HG02852 (cell line): ENCODE results near the gene TMEM183A.

Source experiments
- ATAC-seq: cut with Tn5 transposase; IDR thresholded peaks from one replicate; pipeline ENCODE4 v1.9.1; 2021; ENCODE audit warnings: mild to moderate bottlenecking, moderate library complexity; ENCODE audit not compliant: unreplicated experiment

TMEM183A gene

DNA sequence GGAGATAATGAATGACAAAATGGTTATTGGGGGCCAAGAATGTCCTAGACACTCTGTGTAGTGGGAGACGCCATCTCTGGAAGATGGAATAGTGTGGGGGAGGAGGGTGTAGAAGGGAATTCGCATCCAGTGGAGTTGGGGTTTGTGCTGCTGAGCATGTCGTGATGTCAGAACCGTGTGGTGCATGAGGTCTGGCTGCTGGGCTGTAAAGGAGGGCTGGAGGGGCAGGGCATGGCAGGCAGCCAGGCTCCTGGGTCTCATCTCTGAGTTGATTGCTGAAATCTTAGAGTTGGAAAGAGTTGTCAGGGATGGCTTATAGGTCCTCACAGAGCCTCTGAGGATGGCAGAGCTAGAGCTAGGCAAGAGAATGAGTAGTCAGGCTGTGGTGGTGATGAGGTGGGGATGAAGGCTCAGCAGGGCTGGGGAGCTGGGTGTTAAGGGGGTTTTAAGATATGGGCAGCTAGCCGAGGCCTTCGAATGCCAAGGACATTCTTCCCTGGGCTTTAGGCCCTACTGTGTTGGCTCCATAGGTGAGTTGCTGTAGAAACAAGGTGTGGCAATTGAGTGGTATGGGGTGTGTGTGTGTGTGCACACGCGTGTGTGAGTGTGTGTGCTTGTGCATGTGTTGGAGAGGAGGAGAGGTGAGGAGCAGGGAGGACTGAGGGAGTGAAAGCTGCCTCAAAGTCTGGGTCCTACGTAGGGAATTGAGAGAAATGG lies 21.1 kb downstream of the TMEM183A start:
- ATAC-seq = no peak

DNA sequence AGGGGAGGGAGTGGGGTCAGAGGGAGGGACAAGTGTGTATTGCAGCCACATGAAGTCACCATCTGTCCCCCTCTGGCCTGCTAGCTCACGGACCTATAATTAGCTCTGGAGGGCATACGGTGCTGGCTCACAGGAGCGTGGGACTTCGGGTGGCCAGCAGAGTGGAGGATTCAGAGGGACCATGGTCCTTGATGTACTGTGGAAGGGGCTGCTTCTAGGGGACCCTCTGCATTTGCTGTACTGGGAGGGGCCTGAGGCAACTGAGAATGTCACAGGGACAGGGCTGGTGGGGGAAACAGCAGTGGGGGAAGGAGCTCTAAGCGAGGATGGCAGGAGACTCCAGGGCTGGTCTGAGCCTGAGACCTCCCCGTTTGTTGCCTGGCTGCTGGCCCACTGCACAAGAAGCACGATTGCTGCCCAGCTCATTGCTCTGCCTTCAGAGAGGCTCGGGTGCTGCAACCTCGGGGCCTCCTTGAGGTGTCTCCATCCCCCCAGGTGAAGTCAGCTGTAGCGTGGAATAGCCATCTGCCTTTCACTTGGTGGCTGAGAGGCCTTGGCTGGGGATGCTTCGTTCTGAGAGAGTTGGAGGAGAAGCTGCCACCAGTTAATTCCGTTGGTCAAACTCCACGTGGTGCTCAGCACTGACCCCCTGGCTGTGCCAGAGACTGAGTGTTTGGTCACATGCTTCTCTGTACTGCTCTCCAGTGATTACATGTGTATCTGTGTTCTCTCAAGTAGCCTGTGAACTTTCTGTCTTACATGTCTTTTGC lies 21.8 kb downstream of the TMEM183A start:
- ATAC-seq = no peak

DNA sequence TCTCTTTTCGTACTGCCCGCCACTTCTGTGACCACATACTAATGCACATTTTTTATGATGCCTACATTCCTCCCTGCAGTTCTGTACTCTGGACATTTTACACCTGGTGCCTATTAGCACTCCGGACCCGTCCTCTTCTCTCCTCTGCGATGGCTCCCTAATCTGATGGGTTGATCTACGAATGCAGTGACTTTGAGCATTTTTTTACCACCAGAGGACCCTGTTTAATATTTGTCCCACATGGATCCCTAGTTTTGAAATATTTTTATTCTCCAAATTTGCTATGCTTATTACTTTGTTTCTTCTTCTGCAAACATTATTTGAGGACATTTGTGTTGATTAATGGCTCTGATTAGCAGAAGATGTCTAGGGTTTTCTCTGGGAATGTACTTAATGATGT lies 24.3 kb downstream of the TMEM183A start:
- ATAC-seq = no peak

DNA sequence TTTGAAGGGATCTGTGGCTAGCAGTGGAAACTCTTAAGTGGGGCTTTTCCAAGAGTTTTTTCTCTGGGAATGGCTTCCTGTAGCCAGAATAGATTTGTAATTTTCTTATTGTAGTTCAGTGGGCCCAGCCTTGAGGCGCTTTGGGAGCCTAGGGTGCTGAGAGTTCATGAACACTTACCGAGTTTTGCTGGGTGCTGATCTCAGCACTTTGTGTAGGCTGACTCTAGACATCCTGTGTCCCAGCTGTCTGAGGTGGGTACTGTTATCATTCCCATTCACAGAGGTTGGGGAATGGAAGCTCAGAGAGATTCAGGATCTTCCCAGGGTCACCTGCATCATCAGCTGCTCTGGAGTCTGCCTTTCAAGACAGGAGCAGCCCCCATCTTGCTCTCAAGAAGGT lies 26.1 kb downstream of the TMEM183A start:
- ATAC-seq = no peak

DNA sequence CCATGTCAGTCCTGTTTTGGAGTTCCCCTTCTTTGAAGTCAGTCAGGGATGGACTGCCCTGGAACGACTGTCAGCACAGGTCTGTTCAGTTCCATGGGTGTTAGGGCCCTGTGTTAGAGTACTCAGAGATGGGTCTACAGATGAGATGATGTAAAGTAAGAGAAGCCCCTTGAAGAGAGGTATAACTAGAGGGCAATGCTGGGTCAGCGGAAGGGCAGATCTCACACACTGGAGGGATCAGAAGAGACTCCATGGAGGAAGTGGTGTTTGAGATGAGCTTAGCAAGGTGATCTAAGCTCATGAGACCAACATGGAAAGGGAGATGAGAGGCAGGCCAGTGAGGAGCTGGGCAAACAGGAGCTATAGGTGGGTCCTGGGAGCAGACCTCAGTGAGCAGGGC lies 26.7 kb downstream of the TMEM183A start:
- ATAC-seq = no peak

DNA sequence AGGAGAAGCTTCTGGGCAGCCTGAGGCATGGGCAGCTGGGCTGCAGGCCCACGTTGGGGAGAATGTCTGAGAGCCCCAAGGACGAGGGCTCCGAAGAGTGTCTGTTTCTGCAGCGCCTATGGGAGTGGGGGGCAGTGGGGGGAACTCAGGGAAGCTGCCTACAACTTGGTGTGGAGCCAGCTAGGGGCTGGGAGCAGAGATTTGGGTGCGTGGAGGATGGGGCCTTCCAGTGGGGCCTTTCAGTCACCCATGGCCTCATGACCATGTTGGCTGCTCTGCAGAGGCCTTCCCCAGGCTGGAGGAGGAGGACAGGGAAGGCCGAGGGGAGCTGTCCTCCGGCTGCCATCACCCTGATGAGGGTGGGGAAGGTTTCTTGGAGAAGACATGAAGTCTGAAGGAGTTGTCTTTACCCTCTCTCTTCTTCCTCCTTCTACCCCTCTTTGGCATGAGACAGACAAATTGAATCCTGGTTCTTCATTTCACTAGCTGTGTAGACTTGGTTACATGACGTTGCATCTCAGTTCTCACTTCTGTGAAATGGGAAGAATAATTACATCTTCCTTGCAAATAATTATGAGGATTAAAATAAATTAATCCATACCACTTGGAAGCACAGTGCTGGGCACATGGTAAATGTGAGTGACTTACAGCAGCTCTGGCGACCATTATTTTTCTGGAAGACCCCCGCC lies 27.4 kb downstream of the TMEM183A start:
- no peak for ATAC-seq

DNA sequence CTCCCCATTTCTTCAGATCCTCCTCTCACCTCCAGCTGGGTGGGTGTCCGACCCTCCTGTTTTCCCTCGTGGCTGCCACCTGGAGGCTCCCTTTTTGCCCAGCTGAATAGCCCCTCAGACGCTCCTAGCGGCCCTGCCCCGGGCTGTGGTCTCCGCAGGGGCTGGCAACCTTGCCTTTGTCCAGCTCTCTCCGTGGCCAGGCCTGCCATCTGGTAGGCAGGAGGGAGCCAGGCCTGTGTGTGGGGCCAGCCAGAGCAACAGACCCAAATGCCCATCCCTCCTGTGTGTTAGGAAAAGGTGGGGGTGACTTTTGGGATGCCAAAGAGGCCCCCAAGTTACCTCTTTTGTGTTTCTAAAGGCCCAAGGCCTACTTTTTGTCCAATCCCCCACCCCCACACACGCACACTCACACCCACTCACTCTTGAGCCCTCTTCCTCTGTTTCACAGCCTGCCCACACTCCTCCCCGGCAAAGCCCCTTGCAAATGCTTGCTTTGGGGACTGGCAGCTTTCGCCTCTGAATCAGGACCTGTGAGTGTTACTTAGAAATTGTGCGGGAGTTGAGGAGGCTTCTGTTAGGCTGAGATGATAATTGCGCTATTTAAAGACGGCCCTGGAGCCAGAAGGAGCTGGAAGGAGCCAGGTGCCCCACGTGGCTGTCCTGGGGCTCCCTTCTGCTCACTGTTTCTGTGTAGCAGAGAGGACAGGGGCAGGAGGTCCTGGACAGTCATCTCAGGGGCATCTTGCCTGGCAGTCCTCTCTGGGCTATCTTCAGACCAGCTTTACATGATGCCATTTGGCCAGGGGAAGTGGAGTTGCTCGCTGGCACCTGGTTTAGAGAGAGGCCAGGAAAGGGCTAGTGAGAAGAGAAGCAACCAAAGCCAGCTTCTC lies 28.2 kb downstream of the TMEM183A start:
- ATAC-seq = no peak

DNA sequence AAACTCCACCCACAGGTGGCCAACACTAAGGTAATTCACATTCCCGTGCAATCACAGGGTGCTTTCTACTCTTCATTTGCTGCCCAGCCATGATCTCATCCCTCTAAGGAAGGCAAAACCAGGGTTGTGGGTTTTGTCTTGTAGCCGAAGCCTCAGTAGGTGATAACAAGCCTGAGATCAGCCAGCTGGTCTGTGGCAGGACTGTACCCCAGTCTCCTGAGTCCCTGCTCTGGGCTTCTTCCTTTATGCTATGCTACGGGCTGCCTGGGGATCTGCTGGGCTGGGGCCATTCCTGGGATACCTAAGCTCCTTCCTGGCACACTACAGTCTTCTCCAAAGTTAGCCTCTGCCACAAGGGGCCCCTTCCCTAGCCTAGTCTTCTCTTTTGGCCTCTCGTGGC lies 29.0 kb downstream of the TMEM183A start:
- ATAC-seq = no peak

DNA sequence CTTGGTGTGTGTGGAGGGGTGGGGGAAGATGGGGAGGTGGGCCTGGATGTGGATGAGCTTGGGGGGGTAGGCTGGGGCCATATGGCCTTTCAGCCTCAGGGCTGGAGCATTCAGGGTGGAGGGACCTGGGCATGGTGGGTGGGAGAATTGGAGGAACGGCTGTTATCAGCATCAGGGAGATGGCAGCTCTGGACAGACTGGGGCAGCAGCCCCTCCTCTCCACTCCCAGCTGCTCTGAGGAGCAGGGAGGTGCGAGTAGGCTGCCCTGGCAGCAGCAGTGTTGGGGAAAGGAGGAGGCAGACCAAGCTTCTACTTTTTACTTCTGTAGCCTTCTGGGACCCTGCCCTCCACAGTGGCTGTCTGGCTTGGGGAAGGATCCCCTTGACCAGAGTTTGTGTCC lies 29.4 kb downstream of the TMEM183A start:
- no peak for ATAC-seq

DNA sequence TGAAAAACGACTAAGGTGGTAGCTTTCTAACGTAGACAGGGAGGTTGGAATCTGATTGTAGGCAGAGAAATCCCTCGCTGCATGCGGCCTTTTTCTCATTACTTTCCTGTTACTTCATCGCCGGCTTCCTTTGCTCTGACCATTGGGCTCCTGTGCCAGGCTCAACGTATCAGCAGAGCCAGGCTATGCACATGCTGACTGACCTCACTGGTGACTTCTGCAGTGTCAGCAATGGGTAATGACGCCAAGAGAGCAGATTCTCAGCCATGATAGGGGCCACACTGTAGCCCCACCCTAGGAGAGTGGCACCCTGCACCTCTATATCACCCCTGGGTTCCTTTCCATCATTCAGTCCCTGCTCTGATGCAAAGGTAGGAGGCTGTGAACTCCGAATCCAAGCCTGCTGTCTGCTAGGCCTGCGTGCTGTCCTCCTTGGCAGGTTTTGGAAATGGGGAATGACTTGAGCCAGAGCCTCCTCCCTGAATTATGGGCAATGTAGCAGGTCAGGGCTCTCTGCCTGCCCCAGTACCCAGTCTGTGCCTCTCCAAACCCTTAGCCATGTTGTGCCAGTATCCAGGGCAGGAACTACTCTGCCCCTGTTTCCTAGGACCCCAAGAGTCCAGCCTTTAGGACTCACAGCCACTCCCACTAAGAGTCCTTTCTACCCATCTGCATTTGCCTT lies 30.5 kb downstream of the TMEM183A start:
- ATAC-seq = no peak

DNA sequence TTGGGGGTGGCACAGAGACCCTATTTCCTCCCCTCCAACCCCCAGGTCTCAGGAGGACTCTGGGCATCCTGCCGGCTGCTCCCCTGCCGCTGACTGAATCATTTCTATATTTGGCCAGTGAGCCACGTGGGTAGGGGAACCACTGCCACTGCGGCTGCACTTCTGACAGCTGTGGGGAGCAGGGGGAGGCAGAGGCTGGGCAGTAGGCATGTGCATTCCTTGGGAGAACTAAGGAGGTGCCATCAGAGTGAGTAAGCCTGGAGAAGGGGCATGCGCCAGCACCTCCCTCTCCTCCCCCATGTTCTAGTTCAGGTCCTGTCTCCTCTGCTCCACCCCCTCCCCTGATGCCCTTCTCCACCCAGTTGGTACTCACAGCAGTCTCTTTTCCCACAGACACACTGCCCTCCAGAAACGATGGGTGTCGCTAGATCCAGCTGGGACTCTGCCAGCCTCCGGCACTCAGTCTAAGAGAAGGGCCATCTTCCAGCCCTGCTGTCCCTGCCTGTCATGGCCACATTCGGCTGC lies 31.1 kb downstream of the TMEM183A start:
- ATAC-seq = no peak

DNA sequence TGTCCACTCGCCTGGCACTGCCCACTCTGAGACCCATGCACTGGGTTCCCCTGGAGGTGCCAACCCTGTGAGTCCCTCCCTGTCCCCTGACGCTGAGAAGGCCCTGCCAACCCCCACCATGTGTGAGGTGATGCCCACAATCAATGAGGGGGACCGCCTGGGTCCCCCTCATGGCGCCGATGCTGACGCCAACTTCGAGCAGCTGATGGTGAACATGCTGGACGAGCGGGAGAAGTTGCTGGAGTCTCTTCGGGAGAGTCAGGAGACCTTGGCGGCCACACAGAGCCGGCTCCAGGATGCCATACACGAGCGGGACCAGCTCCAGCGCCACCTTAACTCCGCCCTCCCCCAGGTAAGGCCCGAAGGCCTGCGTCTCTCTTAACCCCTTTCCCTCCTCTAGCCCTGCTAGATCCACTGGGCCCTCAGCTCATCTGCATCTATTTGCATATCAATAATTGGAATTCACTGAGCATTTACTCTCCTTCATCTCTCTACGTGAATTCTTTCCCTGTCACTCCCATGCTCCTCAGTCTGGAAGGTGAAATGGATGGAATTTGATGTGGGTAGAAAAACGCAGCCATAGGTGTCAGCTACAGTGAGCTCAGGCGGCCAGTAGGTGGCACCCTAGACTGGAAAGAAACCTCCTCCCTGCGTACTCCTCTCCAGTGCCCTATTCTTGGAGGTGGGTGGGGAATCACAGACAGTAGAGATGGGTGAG lies 31.9 kb downstream of the TMEM183A start:
- ATAC-seq = peak; percentile 66

DNA sequence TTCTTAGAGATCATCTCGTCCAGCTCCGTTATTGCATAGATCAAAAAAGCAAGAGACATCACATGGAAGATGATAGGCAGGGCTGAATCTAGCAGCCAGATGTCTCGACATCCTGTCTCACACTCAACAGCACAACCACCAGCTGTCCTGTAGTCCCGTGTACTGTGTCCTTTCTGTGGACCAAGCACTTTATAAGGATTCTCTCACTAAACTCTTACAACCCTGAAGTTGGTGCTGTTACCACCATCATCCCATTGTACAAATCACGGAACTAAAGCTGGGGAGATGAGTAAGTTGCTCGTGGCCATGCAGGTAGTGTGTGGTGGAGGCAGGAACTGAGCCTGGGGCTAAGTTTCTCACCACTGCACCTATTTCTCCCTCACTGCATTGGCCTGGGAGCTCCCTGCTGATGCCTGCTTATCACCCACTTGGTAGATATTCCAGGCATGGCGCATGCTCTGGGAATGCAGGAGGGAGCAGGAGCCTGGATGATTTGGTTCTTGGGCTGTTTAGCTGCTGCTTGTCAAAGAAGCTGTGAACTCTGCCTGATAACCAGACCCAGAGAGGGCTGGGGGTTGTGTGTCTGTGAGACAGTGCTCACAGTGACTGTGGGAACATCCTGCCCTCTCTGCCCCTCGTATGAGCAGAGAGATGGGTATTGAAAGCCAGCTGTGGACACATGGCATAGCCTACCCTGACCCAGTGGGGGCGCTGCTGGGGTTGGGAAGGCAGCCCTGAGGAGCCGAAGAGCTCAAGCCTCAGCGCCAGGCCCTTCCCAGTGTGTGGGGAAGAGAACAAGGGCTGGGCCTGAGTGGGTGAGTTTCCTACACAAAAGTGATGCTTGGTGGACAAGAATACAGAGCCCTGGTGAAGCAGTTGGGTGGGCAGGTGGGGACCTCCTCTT lies 32.7 kb downstream of the TMEM183A start:
- no peak for ATAC-seq

DNA sequence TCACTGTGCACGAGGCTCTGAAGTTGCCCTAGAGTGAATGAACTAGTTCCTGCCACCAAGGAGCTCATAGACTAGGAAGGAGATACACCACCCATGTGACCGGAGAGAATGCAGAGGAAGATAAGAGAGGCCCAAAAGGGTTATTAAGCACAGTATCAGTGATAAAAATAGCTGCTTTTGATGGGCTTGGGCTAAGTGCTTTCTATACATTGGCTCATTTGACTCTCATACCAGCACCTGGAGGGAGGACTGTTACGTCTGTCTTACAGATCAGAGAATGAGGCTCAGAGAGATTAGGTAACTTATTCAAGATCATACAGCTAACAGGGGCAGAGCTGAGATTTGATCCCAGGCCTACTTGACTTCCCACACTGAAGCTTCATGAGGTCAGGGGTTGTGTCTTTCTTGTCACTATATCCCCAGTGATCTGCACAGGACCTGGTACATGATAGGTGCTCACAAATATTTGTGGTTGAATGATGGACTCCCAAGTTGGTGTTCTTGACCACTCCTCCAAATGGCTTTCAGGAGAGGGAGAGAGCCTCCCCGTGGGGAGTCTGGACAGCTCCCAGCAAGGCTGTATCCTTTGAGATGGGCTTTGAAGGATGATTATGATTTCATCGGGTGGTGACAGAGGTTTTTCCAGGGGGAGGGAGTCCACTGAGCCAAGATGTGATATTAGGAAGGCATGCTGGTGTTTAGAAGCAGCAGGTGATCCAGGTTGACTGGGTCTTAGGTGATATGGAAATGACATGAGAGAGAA lies 33.5 kb downstream of the TMEM183A start:
- ATAC-seq = no peak

DNA sequence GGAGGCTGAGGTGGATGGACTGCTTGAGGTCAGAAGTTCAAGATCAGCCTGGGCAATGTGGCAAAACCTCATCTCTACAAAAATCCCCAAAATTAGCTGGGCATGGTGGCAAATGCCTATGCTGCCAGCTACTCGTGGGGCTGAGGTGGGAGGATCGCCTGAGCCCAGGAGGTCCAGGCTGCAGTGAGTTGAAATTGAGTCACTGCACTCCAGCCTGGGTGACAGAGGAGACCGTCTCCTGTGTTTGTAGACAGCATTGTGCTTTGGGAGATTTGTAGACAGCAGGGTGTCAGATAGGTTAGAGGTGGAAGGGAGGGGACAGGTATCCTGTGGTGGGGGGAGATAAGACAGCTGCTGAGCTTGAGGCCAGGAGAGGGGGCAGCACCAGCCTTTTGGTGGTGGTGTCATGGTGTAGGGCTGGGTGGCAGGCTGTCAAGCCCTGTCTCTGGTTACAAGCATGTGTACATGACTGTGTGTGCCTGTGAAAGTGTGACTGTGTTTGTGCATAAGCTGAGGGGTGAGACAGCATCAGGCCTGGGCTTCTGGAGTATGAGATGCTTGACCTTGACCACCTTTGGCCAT lies 34.3 kb downstream of the TMEM183A start:
- no peak for ATAC-seq

DNA sequence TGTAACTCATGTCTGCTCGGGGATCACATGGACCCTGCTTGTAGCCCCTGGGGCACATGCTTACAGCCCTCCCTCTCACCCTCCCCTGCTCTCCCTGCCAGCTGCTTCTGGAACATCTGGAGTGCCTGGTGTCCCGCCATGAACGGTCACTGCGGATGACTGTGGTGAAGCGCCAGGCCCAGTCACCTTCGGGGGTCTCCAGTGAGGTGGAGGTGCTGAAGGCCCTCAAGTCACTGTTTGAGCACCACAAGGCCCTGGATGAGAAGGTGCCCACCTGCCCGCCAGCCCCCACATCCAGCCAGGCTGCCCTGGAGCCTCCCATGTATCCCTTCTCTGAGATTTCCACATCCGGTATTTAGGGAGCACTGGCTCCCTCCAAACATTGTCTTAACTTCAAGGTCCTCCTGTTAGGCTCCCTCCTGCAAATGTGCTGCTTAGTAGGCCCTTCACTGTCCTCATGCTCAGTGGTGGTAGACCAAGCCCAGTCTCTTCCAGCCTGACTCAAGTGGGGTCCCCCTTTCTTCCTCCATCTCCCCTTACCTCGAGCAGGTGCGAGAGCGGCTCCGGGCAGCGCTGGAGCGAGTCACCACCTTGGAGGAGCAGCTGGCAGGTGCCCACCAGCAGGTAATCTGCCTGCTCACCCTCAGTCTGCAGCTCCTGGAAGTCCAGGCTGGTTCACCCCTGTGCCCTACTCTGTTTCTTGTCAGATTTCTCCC lies 36.8 kb downstream of the TMEM183A start:
- ATAC-seq = no peak
